NOMO-1 (cell line): Measurements from ENCODE around the gene ACKR2.
"Not testable (repeated sequence)": the region's sequence is repeated elsewhere in the genome, so short reads cannot be mapped to it uniquely, and the experiment has no call there.

Experiments used
- DNase-seq, 2 experiments: peaks; one replicate each; lab custom pipeline; 2025; ENCODE audit not compliant: unreplicated experiment in 2 of 2; lab: John Stamatoyannopoulos, UW

Gene ACKR2

GRCh38 chr3:42801048-42801620, 8.1 kb upstream of the ACKR2 start:
- no peak for DNase-seq

DNA sequence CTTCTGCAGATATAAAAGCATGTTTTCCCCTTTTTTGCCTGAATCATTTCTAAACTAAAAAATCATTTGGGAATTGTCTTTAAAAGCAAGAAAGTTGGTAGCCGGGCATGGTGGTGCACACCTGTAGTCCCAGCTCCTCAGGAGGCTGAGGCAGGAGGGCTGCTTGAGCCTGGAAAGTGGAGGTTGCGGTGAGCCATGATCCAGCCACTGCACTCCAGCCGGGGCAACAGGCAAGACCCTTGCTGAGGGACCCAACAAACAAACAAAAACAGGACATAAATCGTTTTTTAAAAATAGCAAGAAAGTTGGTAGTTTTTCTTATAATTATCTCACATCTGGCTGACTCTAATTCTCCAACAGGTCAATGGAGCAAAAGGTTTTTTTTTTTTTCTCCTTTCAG, 7.5 kb upstream of the ACKR2 start:
- no peak for DNase-seq

DNA sequence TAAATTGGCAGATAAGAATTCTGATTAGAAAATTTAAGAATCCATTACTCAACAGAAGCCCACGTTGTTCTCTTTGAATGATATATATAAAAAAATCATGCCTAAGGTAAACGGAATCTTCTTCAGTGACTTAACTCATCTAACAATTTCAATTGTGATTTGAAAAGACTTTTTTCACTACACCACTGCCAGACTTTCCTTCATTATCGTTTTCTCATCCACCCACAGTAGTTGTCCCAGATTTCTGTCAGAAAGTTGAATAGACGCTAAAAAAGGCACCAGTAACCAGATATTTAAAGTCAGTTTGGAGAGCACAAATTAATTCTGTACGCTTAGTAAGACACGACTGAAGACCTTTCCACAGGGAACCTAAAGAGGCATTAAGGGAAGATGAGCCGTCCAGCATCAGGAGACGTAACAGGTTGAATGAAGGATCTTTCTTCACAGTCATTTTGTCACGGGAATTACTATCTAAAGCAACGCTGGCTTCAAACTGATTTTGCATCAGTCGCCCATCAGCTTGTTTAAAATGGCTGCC, 6.3 kb upstream of the ACKR2 start:
- no peak for DNase-seq

- peak in 1 of 2 experiments; percentile 21 for DNase-seq
These were observed 5.7 kb upstream of the ACKR2 start for GRCh38 chr3:42803414-42804105.

DNA sequence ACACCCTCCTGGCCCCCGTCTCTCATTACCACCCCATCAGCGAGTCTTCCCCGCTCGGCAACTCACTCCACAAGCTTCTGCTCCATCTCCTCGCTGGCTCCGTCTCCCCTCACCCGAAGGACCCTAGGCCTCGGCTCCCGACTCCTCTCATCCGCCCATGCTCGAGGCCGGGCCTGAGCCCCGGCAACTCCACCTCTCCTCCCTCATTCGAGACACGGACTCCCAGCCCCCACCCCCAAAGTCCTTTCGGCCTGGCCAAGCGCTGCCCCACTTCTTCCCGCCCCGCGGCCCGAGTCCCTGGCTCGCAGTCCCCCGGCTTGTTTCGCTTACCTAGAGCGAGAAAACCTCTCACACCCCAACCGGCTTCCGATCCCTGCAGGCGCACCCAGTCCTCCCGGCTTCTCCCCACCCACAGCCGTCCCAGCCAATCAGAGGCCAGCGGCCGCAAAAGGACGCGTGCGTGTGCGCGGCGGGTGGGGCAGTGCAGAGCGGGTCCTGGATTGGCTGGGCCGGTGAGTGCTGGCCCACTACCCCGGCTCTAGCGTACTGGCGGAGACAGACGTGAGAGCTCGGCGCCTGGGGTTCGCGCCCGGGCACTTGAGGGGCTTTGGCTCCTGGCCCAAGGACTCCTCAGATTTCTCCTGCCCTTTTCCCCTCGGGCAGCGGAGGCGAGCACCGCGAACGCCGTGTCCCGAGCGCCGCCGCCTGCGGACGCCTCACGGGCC, 5.0 kb upstream of the ACKR2 start, which contains the start of gene HIGD1A:
TSS of gene HIGD1A (minus strand) at position 385 of the 725 bp plus-strand sequence. CDS start 10,237 bp downstream, outside the sequence.
- peak; percentile 95 to 99 for DNase-seq

GRCh38 chr3:42804831-42805132, 4.5 kb upstream of the ACKR2 start:
- no peak for DNase-seq

- DNase-seq: no peak
These were observed 4.0 kb upstream of the ACKR2 start for GRCh38 chr3:42805141-42805821.

DNA sequence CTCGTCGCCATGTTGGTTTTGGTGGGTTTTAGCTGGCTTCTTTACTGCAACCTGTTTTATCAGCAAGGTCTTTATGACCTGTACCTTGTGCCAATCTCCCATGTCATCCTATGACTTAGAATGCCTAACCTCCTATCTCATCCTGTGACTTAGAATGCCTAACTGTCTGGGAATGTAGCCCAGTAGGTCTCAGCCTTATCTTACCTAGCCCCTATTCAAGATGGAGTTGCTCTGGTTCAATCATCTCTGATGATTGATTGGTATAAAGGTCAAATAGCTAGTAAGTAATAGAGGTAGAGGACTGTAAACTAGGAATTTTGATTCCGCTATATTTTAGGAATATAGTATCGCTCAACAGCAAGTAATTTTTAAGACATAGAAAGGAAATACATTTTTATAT, 1.3 kb upstream of the ACKR2 start:
- DNase-seq: no peak

GRCh38 chr3:42810706-42811105, 1.5 kb downstream of the ACKR2 start:
- not testable (repeated sequence) for DNase-seq

GRCh38 chr3:42811118-42811883, 2.1 kb downstream of the ACKR2 start:
- DNase-seq: not testable (repeated sequence)

GRCh38 chr3:42814246-42814645, 5.0 kb downstream of the ACKR2 start:
- no peak for DNase-seq

DNA sequence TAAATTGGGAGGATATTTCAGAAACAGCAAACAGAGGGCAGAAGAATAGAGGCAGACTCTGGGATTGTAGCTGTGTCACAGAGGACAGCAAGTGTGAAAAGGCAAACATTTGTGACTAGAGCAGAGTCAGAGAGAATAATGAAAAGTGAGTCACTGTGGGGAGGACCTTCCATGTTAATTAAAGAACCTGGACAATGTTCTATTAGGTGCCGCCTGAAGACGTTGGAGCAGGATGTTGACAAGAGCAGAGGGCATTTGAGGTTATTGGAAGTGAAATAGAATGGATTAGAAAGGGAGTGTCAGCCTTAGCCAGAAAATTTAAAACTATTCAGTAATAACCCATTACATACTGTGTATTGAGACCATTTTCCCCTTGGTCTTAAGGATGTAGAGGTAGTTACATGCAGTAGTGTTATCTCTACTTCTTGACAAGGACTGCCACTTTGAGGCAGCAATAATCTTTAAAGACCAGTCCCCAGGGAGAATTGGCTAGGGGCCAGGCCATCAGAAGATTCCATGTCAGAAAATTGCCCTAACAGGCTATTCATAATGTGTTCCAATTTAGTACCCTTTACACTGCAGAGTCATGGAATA, 5.8 kb downstream of the ACKR2 start:
- DNase-seq: no peak

DNA sequence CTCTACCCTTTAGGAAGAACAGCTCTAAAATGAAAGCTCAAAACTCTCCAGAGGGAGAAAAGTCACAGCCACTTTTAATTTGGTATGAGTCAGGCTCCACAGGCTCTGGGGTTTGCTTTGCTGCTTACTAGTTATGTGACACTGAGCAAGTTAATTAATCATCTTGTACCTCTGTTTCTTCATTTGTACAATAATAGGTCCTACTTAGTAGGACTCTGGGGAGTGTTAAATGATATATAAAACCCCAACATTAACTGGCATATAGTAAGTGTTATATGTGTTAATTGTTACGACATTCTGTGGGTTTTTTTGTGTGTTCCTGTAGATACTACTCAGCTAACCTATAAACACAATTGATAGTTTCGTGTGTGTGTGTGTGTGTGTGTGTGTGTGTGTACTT, 6.6 kb downstream of the ACKR2 start:
- DNase-seq: no peak

DNA sequence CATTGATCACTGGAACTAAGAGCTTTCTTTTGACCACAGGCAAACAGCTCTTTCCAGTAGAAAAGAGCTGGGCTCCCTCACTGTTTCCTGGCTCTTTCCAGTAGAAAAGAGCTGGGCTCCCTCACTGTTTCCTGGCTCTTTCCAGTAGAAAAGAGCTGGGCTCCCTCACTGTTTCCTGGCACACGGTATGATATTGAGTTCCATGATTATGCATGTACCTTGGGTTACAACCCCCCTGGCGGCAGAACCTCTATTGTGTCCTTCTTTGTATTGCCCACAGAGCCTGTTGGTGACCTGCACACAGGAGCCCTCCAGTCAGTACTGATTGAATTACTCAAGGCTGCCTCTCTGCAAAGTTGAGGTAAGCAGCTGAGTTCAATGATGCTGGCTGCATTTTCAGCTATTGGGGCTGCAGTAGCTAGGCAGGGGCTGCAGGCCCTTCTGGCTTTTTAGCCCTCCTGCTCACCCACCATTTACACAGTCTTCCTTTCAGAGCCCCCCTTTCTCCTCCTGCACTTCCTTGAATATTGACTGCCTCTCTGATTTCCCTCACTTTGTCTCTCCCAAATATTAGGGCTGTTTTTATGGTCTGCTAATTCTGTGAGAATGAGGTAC, 10.2 kb downstream of the ACKR2 start:
- DNase-seq: no peak

DNA sequence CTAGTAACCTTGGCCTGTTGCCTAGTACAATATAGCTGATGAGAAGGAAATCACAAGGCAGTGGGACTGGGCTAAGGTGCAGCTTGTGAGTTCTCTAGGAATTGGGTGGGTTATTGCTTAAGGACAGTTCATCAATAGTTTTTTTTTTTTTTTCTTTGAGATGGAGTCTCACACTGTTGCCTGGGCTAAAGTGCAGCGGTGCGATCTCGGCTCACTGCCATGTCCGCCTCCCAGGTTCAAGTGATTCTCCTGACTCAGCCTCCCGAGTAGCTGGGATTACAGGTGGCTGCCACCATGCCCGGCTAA, 11.5 kb downstream of the ACKR2 start:
- no peak for DNase-seq

DNA sequence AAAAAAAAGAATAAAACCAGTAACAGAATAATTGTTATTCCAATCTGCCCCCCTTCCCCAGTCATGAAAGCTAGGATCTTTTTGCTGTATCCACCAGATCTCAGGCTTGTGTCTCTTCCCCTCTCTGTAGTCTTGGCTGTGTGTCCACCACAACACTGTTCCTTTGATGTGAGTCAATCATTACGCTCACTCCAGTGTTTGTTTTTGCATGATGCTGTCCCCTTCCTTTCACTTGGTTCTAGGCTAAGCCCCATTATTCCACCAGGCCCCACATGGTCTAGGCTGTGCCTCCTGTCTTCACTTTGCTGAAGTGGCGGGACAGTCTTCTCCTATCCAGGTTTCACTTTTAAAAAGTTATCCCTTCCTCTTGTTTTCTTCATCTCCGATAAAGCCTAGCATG, 13.6 kb downstream of the ACKR2 start:
- DNase-seq: no peak

DNA sequence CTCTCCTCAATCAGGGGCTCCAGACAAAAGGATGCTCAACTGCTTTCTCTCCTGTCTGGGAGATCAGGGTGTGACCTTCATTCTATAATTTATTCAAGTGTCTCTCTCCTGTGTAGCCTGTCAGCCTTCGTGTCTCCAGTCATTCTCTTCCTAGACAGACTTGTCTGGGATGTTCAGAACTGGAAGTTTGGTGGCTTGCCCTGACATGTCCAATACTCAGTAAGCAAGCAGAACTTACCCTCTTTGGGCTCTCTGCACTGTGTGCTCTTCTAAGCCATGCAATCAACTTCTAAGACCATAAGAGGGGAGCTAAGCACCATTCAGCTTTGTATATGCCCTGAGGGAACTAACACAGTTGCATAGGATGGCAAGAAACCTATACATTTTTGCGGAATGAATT, 14.1 kb downstream of the ACKR2 start:
- DNase-seq: no peak

GRCh38 chr3:42826141-42826540, 16.9 kb downstream of the ACKR2 start:
- no peak for DNase-seq

- no peak for DNase-seq
These were observed 17.8 kb downstream of the ACKR2 start for GRCh38 chr3:42827023-42827422.

DNA sequence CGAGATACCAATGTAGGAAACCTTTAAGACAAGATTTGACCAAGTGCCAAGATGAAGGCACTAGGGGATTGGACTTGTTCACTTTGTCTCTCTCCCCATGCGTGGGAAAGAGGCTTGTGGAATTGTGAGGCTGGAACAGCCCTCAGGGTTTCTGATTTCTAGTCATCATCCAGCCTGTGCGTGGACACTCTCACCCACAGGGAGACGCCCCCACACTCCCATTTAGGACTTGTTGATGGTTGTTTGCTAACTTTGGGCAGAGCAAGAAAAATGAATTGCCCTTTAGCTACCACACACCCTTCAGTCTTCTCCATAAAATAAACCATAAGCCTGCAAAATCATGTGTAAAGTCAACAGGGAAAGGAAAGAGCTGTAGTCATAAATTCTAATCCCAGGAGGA, 18.4 kb downstream of the ACKR2 start:
- no peak for DNase-seq
